NCI-H345 (cell line): Measurements from ENCODE around the gene FAM89B.

Experiments used
- DNase-seq: peaks from one replicate; lab custom pipeline; 2025; lab: John Stamatoyannopoulos, UW

FAM89B gene

DNA sequence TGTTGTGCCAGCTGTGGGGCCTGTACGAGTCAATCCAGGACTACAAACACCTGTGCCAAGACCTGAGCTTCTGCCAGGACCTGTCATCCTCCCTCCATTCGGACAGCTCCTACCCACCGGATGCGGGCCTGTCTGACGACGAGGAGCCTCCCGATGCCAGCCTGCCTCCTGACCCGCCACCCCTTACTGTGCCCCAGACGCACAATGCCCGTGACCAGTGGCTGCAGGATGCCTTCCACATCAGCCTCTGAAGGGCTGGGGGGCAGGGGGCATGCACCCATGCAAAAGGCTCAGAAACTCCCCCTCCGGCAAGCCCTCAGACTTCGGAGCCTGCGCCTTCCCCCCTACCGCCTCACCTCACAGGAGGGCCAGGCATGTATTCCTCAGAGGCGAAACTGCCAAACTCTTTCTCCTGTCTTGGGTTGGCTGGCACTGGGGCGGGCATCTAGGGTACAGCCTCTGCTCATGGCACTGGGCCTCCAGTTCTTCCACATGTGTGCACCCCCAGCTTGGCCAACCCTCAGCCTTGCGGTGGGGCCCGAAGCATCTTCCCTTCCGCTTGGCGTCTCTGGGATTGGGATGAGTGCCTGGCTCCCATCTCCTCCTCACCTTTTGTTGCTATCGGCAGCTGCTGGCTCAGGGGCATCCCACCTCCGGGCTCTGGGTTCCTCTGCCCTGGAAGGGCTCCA lies 1.2 kb downstream of the FAM89B start:
- no peak for DNase-seq

DNA sequence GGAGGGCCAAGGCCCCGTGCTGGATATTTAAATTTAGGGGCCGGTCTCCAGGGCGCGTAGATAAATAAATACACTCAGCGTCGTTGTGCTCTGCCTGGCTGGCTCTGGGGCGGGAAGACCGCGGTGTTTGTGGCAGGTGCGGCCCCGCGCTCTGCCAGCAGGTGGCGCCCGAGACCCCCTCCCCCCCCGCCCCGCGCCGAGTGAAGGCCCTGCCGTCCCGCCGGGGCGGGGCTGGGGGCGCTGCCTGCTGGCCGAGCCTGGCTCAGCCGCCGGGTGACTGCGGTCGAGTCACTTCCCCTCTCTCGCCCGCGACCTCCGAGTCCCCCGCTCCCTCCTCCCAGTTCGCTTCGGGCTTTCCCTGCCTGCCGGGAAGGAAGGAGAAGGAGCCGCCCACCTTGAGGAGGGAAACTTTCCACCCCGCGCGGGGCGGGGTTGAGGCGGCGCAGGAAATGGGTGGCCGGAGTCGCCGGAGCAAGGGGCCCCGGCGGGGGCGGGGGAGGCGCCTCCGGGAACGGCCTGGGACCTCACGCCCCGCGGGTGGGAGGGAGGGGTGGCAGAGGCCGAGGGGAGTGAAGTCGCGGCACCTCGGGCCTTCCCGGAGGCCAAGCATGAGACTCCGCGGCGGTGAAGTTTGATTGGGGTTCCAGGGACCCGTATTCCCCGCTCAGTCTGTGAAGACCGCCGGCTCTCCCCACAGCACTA lies 1.9 kb downstream of the FAM89B start:
- peak; percentile 72 for DNase-seq

DNA sequence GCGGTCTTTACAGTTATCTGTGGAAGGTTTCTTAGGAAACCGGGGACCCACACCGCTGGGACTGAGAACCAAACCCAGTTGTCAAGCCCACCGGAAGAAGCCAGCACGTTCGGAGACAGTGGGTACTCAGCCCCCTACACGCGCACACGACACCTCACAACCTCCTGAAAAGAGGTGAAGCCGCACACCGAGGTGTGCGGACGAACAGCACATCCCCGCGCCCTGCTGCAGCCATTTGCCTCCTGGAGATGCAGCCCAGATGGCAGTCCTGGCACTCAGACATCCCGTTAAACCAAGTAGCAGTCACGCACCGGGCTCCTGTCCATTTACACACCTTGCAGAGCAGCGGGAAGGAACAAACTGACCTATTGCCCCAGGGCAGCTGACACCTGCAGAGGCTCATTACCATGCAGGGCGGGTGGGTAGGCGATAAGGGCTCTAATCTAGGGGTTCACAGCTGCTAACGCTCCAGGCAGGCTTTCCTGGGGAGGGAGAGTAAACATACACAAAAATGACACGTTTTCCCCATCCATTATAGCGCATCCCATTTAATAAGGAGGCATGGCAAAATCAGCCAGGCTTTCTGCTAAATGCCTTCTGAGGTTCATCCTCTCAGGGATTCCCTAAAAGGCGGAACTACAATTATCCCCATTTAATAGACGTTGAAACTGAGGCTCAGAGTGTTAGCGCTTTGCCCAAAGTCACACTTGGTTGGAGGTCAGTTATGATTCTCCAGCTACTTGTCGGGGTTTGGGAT lies 2.7 kb downstream of the FAM89B start:
- DNase-seq = peak; percentile 19

DNA sequence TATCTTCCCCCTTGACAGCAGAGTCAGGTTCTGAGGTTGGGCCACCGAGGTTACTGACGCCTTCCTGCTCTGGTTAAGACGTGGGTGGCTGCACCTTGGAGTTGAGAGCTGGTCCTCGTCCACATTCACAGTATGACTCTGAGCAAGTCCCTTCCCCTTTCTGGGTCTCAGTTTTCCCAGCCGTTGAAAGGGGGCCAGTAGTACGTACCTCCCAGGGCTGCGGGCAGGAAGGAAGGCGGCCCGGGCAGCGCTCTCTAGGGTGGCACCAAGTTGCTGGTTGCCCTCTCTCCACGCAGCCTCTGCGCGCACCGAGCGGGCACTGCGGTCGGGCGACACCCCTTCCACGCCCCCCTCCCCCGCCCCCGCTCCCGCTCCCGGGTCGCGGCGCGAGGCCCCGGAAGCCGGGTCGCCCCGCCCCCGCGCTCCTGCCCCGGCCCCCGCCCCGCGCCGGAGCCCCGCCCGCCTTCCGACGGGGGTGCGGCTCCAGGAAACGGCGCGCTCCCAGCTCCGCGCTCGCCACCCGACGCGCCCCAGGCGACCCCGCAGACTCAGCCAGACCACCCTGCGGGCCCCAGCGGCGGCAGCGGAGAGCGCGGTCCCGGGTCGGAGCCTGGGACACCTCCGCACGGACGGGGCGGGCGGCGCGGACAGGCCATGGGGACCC lies 3.4 kb downstream of the FAM89B start, which contains the start of gene EHBP1L1:
TSS of gene EHBP1L1 (plus strand) at position 486 of the 664 bp plus-strand sequence. CDS start 250 bp downstream, outside the sequence.
- DNase-seq = peak; percentile 35

DNA sequence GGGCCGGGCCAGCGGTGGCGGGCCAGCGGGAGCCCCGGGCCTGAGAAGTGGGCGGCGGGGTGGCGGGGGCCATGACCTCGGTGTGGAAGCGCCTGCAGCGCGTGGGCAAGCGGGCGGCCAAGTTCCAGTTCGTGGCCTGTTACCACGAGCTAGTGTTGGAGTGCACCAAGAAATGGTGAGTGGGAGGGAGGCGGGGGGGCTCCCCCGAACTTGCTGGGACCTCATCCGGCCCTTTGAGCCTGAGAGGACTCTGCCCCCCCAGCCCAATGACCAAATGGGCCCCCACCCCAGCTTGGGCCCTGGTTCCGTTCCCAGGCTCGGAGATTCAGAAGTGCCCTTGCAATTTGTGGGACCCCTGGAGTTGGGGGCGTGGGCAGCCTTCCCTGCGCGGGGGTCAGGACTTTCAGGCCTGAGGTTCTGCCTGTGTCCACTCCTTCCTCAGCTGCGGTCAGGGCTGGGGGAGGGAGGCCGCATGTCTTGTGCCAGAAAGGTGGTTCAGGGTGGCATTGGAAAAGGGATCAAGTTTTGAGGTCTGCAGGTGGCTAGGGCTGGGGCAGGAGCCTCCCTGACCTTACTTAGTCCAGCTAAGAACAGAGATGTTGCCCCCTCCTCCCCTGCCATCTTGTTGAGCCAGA lies 4.0 kb downstream of the FAM89B start:
- DNase-seq = no peak

DNA sequence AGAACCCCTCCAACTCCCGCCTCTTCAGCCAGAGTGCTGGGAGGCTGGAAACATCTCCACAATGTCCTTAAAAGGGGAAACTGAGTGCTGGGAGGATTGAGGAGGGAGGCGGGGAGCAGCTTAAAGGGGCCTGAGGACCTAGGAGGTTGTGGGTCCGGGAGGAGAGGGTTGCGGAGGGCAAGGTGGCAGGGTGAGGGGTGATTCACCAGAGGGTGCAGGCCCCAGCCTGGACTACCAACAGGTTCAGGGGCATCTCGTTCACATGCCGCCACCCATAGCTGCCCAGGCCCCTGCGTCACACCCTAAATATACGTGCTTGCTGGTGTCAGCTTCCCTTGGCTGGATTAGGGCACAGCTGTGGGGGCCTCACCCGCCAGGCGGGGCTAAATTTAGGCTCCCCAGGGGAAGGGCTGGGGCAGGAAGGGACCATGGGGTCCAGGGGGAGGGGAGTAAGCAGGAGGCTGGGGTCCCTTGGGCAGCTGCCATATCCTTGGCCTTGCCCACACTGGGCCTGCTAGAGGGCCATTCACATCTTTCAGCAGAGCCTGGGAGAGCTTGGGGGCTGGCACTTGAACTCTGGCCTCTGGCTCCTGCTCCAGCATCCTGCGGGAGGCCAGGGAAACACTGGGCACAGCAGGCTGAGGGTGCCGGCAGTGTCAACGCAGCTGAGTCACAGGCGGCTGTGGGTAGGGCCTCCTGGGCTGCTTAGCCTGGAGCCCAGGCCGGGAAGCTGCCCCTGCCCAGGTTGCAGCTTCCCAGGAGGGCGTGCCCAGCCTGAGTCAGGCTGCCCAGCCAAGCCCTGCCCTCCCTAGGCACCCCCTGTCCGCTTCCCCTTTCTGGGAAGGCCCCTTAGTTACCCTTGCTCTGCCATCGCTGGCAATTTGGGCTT lies 4.8 kb downstream of the FAM89B start:
- no peak for DNase-seq

DNA sequence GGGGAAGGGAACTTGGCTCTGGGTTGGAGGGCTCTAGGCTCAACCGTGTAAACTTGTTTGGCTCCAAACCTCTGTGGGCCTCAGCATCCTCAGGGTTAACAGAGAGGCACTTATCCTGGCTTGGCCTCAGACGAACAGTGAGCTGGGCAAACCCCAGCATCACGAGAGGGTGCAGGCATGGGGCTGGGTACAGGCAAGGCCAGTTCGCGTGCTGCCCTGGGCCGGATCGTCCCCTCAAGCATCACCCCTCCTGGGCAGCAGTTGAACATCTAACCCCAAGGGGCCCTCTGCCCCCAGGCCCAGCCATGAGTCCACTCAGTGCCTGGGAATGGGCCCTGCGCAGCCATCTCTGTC lies 5.4 kb downstream of the FAM89B start:
- no peak for DNase-seq

DNA sequence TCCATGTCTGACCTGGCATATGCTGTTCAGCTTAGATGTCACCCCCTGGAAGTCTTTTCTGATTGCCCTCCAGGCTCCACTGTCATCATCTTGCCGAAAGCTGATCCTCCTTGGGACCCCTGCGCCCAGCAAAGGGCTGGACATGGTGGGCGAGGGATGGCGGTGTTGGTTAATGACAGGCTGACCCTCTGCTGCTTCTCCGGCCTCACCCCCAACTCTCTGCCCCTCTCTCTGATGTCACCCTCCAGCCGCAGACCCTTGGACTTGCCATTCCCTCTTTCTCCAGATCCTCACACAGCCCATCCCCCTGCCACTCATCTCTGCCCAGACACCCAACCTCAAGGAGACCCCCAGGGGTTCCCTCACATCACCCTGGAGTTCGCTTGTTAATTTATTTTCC lies 5.8 kb downstream of the FAM89B start:
- DNase-seq = no peak

DNA sequence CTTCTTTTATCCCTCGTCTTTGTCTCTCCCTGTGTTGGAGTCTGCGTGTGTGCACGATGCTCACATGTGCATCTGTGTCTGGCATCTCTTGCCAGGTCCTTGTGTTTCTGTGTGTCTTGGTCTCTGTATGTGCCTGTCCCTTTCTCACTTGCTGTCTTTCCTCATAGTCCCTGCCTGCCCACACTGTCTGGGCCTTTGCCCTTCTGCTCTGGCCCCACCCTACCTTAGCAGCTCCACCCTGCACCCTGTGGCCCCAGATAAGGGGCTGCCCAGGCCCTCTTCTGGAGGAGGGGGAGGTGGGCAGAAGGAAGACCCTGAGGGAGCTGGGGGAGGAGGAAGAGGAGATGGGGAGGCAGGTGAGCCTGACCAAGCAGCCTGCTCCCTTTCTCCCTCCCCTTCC lies 6.3 kb downstream of the FAM89B start:
- DNase-seq = no peak

DNA sequence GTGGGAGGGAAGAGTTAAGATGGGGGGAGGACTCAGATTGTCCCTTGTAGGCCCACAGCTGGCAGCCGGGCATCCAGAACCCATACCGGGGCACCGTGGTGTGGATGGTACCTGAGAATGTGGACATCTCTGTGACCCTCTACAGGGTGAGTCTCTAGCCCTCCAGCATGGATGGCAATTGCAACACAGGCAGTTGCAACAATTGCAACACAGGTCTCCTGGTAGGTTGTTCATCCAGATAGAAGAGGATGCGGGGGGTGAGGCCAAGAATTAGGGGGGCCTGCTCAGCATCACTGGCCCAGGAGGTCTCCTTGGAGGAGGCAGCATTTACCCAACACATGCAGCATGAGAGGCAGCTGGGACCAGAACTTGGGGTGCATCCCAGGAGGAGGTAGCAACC lies 7.0 kb downstream of the FAM89B start:
- no peak for DNase-seq

DNA sequence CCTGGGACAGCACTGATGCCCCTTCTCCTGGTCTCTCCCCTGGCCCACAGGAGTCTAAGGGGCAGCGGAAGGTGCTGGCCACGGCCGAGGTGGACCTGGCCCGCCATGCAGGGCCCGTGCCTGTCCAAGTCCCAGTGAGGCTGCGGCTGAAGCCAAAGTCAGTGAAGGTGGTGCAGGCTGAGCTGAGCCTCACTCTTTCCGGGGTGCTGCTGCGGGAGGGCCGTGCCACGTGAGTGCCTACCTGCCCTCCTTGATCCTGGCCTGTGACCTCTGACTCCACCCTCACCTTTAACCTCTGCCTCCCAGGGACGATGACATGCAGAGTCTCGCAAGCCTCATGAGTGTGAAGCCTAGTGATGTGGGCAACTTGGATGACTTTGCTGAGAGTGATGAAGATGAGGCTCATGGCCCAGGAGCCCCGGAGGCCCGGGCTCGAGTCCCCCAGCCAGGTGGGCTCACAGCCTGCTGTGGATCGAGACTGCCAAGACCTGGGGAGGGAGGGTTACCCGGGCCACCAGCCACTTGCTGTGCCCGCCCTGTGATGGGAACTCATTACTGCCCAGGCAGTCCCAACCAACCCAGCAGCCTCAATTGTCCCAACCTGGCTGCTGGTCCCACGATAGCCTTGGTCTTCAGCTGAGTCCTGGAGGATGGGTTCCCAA lies 7.8 kb downstream of the FAM89B start:
- DNase-seq = no peak

DNA sequence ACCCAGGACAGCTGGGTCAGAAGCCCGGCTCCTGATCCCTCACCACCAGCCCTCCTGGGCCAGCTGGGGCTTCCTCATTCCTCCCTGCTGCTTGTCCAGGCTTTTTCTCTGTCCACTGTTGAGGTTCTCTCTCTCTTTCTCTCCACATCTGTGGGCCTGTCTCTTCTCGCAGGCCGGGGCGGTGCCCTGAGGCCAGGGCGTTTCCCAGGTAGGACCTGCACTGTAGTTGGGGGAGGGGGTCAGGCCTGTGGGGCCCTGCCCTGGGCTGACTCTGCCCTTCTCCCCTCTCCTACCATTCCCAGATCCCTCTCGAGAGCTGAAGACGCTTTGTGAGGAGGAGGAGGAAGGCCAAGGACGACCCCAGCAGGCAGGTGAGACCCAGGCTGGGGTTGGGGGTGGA lies 8.4 kb downstream of the FAM89B start:
- no peak for DNase-seq

DNA sequence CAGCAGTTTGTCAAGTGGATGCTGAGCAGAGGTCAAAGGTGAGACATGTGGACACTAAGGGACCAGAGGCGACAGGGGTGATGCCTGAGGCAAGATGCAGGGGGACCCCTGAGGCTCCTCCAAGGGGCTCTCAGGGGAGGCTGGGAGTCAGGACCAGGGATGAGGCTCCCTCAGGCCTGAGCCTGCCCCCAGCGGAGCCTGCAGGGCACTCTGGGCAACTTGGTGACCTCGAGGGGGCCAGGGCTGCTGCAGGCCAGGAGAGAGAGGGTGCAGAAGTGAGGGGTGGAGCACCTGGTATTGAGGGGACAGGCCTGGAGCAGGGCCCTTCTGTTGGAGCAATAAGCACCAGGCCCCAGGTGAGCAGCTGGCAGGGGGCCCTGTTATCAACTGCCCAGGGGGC lies 9.6 kb downstream of the FAM89B start:
- DNase-seq = no peak

DNA sequence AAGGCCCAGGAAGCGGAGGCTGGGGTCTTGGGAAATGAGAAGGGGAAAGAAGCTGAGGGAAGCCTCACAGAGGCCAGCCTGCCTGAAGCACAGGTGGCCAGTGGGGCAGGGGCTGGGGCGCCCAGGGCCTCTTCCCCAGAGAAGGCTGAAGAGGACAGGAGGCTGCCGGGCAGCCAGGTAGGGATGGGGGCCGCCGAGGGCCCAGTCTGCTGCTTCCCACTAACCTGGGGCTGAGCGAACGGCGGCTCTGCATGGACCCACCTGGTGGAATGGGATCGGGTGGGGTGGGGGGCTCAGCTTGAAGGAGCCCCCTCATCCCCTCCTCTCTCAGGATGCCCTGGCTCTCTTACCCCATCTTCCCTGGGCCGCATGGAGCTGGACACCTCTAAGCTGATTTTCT lies 11.3 kb downstream of the FAM89B start:
- no peak for DNase-seq

DNA sequence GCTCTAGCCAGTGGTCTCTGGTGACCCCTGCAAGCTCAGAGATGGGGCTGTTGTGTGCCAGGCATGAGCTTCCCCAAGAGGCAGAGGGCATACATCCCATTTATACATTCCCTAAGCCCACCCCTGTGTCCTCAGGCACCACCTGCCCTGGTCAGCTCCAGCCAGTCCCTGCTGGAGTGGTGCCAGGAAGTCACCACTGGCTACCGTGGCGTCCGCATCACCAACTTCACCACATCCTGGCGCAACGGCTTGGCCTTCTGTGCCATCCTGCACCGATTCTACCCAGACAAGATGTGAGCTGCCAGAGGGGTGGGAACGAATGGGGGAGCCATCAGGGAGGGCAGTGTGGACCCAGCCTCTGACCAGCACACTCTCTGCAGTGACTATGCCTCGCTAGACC lies 11.8 kb downstream of the FAM89B start:
- no peak for DNase-seq

DNA sequence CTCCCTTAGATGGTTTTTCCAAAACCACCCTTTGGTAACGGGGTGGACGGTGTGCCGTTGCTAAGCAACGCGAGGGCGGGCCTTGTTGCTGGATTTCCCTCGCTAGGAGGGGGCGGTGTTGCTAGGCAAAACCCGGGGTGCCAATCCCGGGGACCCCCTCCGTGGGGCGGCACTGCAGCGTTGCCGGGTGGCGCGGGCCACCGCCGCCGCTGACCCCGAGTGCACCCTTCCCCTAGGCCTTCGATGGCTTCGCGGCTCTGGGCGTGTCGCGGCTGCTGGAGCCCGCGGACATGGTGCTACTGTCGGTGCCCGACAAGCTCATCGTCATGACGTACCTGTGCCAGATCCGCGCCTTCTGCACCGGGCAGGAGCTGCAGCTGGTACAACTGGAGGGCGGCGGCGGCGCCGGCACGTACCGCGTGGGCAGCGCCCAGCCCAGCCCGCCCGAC lies 12.4 kb downstream of the FAM89B start:
- DNase-seq = peak; percentile 34

DNA sequence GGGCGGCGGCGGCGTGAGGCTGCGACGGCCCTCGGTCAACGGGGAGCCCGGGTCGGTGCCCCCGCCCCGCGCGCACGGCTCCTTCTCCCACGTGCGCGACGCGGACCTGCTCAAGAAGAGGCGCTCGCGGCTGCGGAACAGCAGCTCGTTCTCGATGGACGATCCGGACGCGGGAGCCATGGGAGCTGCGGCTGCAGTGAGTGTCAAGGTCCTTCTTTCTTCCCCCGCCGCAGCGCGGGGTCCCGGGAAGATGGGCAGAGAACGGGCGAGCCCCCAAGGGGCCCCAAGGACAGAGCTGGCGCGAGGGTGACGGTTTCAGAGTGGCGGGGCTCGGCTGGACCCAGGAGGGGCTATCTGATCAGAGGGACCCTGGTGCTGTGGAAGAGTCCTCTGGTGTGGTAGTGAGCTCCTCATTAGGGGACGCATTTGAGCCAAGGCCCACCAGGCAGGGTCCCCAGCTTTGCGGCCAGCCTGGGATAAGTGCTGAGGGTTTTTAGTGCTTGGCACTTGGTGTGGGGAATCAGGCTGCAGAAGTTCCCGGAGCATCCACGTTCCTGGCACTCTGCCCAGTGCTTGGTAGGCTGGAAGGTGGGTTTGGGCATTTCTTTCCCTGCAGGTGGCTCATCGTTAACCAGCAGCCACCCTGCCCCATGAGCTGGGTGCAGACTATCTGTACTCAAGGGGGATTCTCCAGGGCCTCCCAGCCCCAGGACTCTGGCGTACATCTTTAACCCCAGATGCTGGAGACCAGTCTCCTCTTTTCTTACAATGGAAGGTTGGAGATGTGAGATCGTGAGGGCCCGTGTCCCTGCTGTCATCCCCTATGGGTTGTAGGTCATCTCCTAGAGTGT lies 13.3 kb downstream of the FAM89B start:
- DNase-seq = peak; percentile 41

DNA sequence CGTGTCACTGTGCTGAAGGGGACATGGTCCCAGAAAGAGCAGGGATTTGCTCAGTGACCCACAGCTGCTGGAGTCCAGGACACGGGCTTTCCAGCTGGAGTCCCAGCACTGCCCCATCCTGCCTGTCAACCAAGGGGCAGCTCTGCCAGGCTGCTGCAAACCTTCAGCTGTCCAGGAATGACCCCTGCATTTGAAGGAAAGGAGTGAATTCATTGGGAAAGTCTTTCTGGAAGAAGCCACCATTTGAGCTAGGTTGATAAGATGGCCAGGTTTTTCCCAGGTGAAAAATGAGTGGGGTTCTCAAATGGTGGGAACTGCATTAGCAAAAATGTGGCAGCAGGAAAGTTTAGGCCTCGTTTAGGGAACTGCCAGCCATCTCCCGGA lies 13.9 kb downstream of the FAM89B start:
- no peak for DNase-seq

DNA sequence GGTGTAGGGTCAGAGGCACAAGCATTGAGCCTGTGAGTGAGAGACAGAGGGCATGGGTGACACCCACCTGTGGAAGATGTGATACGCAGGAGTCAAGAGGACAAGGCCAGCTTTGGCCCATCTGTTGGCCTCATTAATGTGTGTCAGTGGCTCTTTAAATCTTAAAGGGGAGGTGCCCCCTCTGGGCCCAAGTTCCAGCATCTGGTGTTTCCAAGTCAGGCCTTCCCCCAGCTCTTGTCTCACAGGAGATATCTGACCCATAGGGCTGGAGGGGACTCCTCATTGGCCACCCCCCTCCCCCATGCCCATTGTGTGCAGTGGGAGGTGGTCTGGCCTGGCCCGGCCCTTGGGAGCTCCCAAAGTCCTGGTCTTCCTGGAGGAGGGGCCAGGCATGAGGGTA lies 14.3 kb downstream of the FAM89B start:
- DNase-seq = no peak
